GM19395 (cell line): Measurements from ENCODE around the gene GNB2.
"Not testable (repeated sequence)": the region's sequence is repeated elsewhere in the genome, so short reads cannot be mapped to it uniquely, and the experiment has no call there.

Source experiments
- ATAC-seq: cut with Tn5 transposase; IDR thresholded peaks from one replicate; pipeline ENCODE4 v1.9.1; 2021; ENCODE audit warnings: mild to moderate bottlenecking, moderate library complexity; ENCODE audit not compliant: unreplicated experiment

Gene GNB2

GRCh38 chr7:100662194-100662776 is 11.3 kb upstream of the GNB2 start:
- not testable (repeated sequence) for ATAC-seq

- ATAC-seq = no peak
Measured at GRCh38 chr7:100665168-100665726, 8.3 kb upstream of the GNB2 start.

GRCh38 chr7:100667331-100668068 is 6.0 kb upstream of the GNB2 start:
- no peak for ATAC-seq

GRCh38 chr7:100668069-100668449 is 5.5 kb upstream of the GNB2 start:
- ATAC-seq = no peak

- ATAC-seq = not testable (repeated sequence)
Measured at GRCh38 chr7:100669106-100669505, 4.4 kb upstream of the GNB2 start.

DNA sequence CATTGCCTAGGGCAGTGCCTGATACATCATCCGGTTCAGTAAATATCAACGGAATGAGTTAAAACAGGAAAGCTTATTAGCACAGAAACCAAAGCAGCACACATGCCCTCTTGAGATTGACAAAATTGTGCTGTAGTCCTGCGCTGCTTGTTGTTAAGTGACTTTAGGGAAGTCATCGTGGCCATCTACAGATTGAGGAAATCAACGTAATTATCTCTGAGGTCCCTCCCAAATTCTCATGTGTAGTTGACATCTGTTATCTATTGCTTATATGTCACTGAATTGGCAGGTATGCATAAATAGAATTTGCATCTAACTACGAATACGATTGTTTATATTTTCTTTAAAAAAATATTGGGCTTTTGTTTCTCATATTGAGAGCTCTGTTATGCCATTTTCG is 3.5 kb upstream of the GNB2 start:
- ATAC-seq = no peak

- ATAC-seq = no peak
Measured at GRCh38 chr7:100671353-100672327, 1.9 kb upstream of the GNB2 start.

DNA sequence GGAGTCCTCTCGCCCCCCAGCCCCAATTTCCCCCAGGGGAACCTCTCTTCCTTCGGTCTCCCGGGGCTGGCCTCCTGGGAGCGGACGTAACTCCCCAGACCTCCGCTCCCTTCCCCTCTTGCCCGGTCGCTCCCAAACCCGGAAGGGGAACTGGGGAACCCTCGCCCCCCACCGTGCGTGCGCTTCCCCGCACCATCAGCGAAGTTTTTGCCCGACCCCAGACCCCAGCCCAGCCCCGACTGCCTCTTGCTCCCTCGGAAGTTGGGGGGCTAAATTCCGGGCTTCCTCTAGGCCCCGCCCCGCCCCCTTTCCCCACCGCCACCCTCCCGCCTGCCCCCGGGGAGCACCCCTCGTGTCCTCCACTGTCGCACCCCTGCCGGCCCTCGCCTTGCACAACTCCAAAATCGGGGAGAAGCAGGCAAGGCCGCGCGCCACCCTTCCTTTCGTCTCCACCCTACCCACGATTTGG is 436 bp downstream of the GNB2 start:
- no peak for ATAC-seq

- ATAC-seq = no peak
Measured at GRCh38 chr7:100674411-100675104, 1.0 kb downstream of the GNB2 start.

GRCh38 chr7:100675105-100675451 is 1.5 kb downstream of the GNB2 start:
- no peak for ATAC-seq

- ATAC-seq = peak; percentile 44
Measured at GRCh38 chr7:100675581-100676350, 2.2 kb downstream of the GNB2 start.

DNA sequence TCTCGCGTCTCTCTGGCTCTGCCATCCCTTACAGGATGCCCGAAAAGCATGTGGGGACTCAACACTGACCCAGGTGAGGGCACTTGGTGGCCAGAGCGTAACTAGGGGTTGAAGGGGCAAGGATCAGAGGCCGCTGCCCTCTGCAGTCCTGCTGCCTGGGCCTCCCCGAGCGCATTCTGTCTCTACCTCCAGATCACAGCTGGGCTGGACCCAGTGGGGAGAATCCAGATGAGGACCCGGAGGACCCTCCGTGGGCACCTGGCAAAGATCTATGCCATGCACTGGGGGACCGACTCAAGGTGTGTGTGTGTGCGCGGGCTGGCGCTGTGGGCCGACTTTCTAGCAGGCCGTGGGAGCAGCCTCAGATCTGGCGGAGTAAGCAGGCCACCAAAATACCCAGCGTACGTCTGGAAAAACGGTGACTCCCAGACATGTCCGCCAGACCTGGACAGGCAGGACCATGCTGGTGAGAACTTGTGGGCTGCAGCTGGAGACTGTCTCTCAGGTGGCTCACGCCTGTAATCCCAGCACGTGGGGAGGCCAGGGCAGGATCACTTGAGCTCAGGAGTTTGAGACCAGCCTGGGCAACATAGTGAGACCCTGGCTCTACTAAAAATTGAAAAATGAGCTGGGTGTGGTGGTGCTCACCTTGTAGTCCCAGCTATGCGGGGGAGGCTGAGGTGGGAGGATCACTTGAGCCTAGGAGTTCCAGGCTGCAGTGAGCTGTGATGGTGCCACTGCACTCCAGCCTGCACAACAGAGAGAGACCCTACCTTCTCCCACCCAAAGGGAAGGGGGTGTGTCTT is 3.2 kb downstream of the GNB2 start:
- ATAC-seq = no peak

DNA sequence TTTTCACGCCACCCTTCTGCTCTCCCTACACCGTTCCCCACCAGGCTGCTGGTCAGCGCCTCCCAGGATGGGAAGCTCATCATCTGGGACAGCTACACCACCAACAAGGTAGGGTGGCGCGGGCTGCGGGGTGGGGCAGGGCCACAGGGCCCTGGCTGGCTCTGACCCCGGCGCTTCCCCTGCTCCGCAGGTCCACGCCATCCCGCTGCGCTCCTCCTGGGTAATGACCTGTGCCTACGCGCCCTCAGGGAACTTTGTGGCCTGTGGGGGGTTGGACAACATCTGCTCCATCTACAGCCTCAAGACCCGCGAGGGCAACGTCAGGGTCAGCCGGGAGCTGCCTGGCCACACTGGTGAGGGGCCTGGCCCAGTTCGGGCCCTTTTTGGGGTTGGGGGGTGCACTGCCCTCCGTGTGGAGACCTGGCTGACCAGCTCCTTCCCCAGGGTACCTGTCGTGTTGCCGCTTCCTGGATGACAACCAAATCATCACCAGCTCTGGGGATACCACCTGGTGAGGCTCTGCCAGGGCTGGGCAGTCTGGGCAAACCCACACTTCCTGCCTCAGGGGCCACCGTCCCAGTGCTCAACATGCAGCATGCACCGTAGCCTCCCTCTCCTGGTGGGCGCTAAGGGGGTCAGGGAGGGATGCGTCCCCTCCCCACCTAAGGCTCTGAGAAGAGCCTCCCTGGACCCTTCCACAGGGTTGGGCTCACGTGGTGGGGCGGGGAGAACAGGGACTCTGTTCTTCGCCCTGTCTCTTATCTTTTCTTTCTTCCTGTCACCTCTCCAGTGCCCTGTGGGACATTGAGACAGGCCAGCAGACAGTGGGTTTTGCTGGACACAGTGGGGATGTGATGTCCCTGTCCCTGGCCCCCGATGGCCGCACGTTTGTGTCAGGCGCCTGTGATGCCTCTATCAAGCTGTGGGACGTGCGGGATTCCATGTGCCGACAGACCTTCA is 4.0 kb downstream of the GNB2 start:
- ATAC-seq = no peak

DNA sequence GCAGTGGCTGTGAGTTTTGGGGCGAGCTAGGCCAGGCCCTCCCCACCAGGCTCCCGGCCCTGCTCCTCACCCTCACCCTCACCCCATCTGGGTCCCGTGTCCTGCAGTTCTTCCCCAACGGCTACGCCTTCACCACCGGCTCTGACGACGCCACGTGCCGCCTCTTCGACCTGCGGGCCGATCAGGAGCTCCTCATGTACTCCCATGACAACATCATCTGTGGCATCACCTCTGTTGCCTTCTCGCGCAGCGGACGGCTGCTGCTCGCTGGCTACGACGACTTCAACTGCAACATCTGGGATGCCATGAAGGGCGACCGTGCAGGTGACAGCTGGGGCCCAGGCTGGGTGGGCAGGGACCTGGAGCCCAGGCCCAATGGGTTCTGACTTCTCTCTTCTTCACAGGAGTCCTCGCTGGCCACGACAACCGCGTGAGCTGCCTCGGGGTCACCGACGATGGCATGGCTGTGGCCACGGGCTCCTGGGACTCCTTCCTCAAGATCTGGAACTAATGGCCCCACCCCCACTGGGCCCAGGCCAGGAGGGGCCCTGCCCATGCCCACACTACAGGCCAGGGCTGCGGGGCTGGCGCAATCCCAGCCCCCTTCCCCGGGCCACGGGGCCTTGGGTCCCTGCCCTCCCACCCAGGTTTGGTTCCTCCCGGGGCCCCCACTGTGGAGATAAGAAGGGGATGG is 4.9 kb downstream of the GNB2 start:
- ATAC-seq = no peak

GRCh38 chr7:100679129-100679926 is 5.8 kb downstream of the GNB2 start:
- no peak for ATAC-seq

GRCh38 chr7:100679927-100680575 is 6.5 kb downstream of the GNB2 start:
- ATAC-seq = no peak
